ENCODE data around the gene GALNT9.

GRCh38 chr12:132362996-132363660, 33.7 kb upstream of the GALNT9 start:
- TF ChIP-seq CTCF (IDR thresholded peaks at IDR 0.05) (no peak), POLR2A (IDR thresholded peaks at IDR 0.05) (no peak)

All from ovary (tissue), 3 donors.